K562 (cell line): ENCODE measurements around the gene YOD1. TPM values are rescaled to one million over a fixed set of nuclear protein-coding genes. Genes with fewer than 3 reads are reported as not detected.

Source experiments
- BHLHE40 ChIP-seq: IDR thresholded peaks from 2 replicates; pipeline ENCODE4 v1.6.1; 2011; ENCODE audit warnings: low read length, improper control_type of control experiment
- HIVEP1 ChIP-seq: fragments of 250-450 bp; sonication (Bioruptor Pico); IDR thresholded peaks from 2 replicates; pipeline ENCODE4 v1.4.0; 2020; ENCODE audit warnings: mild to moderate bottlenecking
- MGA ChIP-seq: fragments of 450-650 bp; IDR thresholded peaks from 2 replicates; pipeline ENCODE4 v1.6.1; 2016; ENCODE audit warnings: mild to moderate bottlenecking, moderate library complexity
- MIER1 ChIP-seq: fragments of 450-650 bp; IDR thresholded peaks from 2 replicates; pipeline ENCODE4 v1.6.1; 2016; ENCODE audit warnings: antibody characterized with exemption, mild to moderate bottlenecking, low read depth
- MTF1 ChIP-seq: fragments of 250-450 bp; sonication (Bioruptor Pico); IDR thresholded peaks from 2 replicates; pipeline ENCODE4 v1.9.0; 2021; ENCODE audit warnings: moderate library complexity, mild to moderate bottlenecking, inconsistent platforms, borderline replicate concordance
- NR2F6 ChIP-seq: fragments of 450-650 bp; formaldehyde crosslinking; IDR thresholded peaks from 2 replicates; pipeline ENCODE4 v1.4.0; 2020; ENCODE audit warnings: mild to moderate bottlenecking
- RBM39 ChIP-seq: fragments of 200-400 bp; formaldehyde crosslinking; optimal IDR thresholded peaks from 2 replicates; pipeline ENCODE3; 2018; ENCODE audit warnings: low read depth, low read length
- XRCC5 ChIP-seq: fragments of 200-400 bp; formaldehyde crosslinking; IDR thresholded peaks from 2 replicates; pipeline ENCODE4 v1.6.1; 2017; ENCODE audit warnings: low read depth, mild to moderate bottlenecking, low read length
- polyA plus RNA-seq, 8 experiments: library from polyadenylated mRNA; depleted of rRNA in 4 of 8; stranded (reverse) in 5 of 8; unstranded in 3 of 8; fragments of >200 nt; fragmentation: Nextera tagmentation in 2 of 8; fragmentation: Illumina TruSeq in 1 of 8; extraction: Ambion mirVana in 2 of 8; extraction: Trizol in 1 of 8; gene quantifications; 2 replicates each; pipeline versions ENCODE4 v1.2.1 to v1.2.3, GENCODE V29; 2011 to 2014; ENCODE audit warnings: inconsistent platforms in 1 of 8, missing spikeins in 1 of 8
- total RNA-seq, 7 experiments: library from RNA; depleted of rRNA in 6 of 7; stranded (reverse); fragments of >200 nt in 6 of 7; fragmentation: Illumina TruSeq in 2 of 7; extraction: Trizol in 2 of 7; gene quantifications; 2 replicates each; pipeline versions ENCODE4 v1.2.1 to v1.2.3, GENCODE V29; 2011 to 2021; ENCODE audit warnings: low replicate concordance in 1 of 7
- TF ChIP-seq, protein P1 (sequence below): sonication (generic); formaldehyde crosslinking; IDR thresholded peaks from 2 replicates; pipeline ENCODE4 v1.8.0; 2023; ENCODE audit warnings: mild to moderate bottlenecking, missing genetic modification reagents

The YOD1 gene
- total and polyA plus RNA-seq, 9 of the 15 experiments (the other 6 are each of a cell fraction or from before 2014, with no cell fraction given): 18.2 to 78.1 (median 46.9) TPM

GRCh38 chr1:207020709-207021107 lies 30.3 kb downstream of the YOD1 start (continued):
- TF ChIP-seq, protein P1, sequence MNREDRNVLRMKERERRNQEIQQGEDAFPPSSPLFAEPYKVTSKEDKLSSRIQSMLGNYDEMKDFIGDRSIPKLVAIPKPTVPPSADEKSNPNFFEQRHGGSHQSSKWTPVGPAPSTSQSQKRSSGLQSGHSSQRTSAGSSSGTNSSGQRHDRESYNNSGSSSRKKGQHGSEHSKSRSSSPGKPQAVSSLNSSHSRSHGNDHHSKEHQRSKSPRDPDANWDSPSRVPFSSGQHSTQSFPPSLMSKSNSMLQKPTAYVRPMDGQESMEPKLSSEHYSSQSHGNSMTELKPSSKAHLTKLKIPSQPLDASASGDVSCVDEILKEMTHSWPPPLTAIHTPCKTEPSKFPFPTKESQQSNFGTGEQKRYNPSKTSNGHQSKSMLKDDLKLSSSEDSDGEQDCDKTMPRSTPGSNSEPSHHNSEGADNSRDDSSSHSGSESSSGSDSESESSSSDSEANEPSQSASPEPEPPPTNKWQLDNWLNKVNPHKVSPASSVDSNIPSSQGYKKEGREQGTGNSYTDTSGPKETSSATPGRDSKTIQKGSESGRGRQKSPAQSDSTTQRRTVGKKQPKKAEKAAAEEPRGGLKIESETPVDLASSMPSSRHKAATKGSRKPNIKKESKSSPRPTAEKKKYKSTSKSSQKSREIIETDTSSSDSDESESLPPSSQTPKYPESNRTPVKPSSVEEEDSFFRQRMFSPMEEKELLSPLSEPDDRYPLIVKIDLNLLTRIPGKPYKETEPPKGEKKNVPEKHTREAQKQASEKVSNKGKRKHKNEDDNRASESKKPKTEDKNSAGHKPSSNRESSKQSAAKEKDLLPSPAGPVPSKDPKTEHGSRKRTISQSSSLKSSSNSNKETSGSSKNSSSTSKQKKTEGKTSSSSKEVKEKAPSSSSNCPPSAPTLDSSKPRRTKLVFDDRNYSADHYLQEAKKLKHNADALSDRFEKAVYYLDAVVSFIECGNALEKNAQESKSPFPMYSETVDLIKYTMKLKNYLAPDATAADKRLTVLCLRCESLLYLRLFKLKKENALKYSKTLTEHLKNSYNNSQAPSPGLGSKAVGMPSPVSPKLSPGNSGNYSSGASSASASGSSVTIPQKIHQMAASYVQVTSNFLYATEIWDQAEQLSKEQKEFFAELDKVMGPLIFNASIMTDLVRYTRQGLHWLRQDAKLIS (CRISPR knock-in tag): peak; percentile 35; the same call in 1 of the 2 replicates
- TF ChIP-seq NR2F6: no peak
- no peak for TF ChIP-seq XRCC5
- TF ChIP-seq RBM39: peak; percentile 29
- TF ChIP-seq MIER1: no peak
- 0 out of 2 replicates have a peak, but pooled peaks have one; percentile 7 for TF ChIP-seq MTF1
- no peak for TF ChIP-seq HIVEP1
- TF ChIP-seq BHLHE40: no peak
- TF ChIP-seq MGA: 0 out of 2 replicates have a peak, but pooled peaks have one; percentile 12
